Measurements from ENCODE around the gene OR51B2. TPM values are rescaled to one million over a fixed set of nuclear protein-coding genes. Genes with fewer than 3 reads are reported as not detected.
"Not testable (repeated sequence)": the region's sequence is repeated elsewhere in the genome, so short reads cannot be mapped to it uniquely, and the experiment has no call there.

The OR51B2 gene
- total RNA-seq, 1 experiment from 2014 or later = not detected

GRCh38 chr11:5301846-5302245 lies 22.3 kb downstream of the OR51B2 start, which contains the start of gene OR51B4:
Gene OR51B4, minus strand, starts transcription at chr11:5301946. Its CDS starts 0 bp downstream, at chr11:5301946.
- no peaks in the 10 kb centered on the region for H3K4me1 Mint-ChIP-seq (ENCODE audit: insufficient read depth, unreplicated experiment)
- no peaks in the 10 kb centered on the region for H3K36me3 Mint-ChIP-seq (ENCODE audit: insufficient read depth, unreplicated experiment)
- peaks cover 66% of the 10 kb centered on the region for H3K27me3 Mint-ChIP-seq (ENCODE audit: insufficient read depth, unreplicated experiment)
- intact Hi-C loops (cut with micrococcal nuclease) = no loop called here
- ChIA-PET POLR2A (no interaction called here), CTCF (interaction anchor here (0.6 kb wide), 1 partner anchor 11 kb away, joined by 3 read pairs; no protein-coding TSS in a partner anchor)
- no peak within 1 kb of the TSS for H3K4me3 Mint-ChIP-seq (ENCODE audit: unreplicated experiment)
- no peak for TF ChIP-seq CTCF (IDR thresholded peaks at IDR 0.05; ENCODE audit: unreplicated experiment)
- no peak for DNase-seq (ENCODE audit: unreplicated experiment)
- H3K9me3 Mint-ChIP-seq (ENCODE audit: unreplicated experiment) = no peaks in the 10 kb centered on the region
- H3K27ac Mint-ChIP-seq (ENCODE audit: low read depth, unreplicated experiment) = no peak within 1 kb of the TSS
- BruUV-seq (replicated peaks) = no TSS peak

GRCh38 chr11:5300251-5300650 lies 23.8 kb downstream of the OR51B2 start:
- no peak for DNase-seq (ENCODE audit: unreplicated experiment)
- TF ChIP-seq CTCF (IDR thresholded peaks at IDR 0.05; ENCODE audit: unreplicated experiment) = no peak
- BruUV-seq (replicated peaks) = no TSS peak
- POLR2A ChIA-PET = no interaction called here
- H3K27me3 Mint-ChIP-seq (ENCODE audit: insufficient read depth, unreplicated experiment) = peaks cover 80% of the 10 kb centered on the region
- H3K4me1 Mint-ChIP-seq (ENCODE audit: insufficient read depth, unreplicated experiment) = no peaks in the 10 kb centered on the region
- H3K4me3 Mint-ChIP-seq (ENCODE audit: unreplicated experiment) = no peak overlapping the region
- H3K9me3 Mint-ChIP-seq (ENCODE audit: unreplicated experiment) = no peaks in the 10 kb centered on the region
- intact Hi-C loops (cut with micrococcal nuclease) = no loop called here
- CTCF ChIA-PET = interaction anchor here (0.5 to 1.2 kb wide), 4 partner anchors 8 to 674 kb away, joined by 3 read pairs; no protein-coding TSS in a partner anchor
- H3K36me3 Mint-ChIP-seq (ENCODE audit: insufficient read depth, unreplicated experiment) = no peaks in the 10 kb centered on the region
- H3K27ac Mint-ChIP-seq (ENCODE audit: low read depth, unreplicated experiment) = no peak overlapping the region

- H3K4me1 Mint-ChIP-seq (ENCODE audit: insufficient read depth, unreplicated experiment) = no peaks in the 10 kb centered on the region
- no peaks in the 10 kb centered on the region for H3K9me3 Mint-ChIP-seq (ENCODE audit: unreplicated experiment)
- H3K27me3 Mint-ChIP-seq (ENCODE audit: insufficient read depth, unreplicated experiment) = peaks cover 73% of the 10 kb centered on the region
- no peaks in the 10 kb centered on the region for H3K36me3 Mint-ChIP-seq (ENCODE audit: insufficient read depth, unreplicated experiment)
- intact Hi-C loops (cut with micrococcal nuclease) = no loop called here
- CTCF ChIA-PET = interaction anchor here (0.5 to 0.6 kb wide), 3 partner anchors 10 to 870 kb away, joined by 3 to 4 read pairs (median 3); no protein-coding TSS in a partner anchor
- TF ChIP-seq CTCF (IDR thresholded peaks at IDR 0.05; ENCODE audit: unreplicated experiment) = no peak
- no peak overlapping the region for H3K4me3 Mint-ChIP-seq (ENCODE audit: unreplicated experiment)
- BruUV-seq (replicated peaks) = no TSS peak
- POLR2A ChIA-PET = interaction anchor here (0.6 kb wide), 1 partner anchor 54 kb away, joined by 3 read pairs; no protein-coding TSS in a partner anchor
- DNase-seq (ENCODE audit: unreplicated experiment) = no peak
- no peak overlapping the region for H3K27ac Mint-ChIP-seq (ENCODE audit: low read depth, unreplicated experiment)
Measured at GRCh38 chr11:5298451-5298850, 25.6 kb downstream of the OR51B2 start.

GRCh38 chr11:5297721-5298323 lies 26.3 kb downstream of the OR51B2 start:
- TF ChIP-seq CTCF (IDR thresholded peaks at IDR 0.05; ENCODE audit: unreplicated experiment) = no peak
- no peak for DNase-seq (ENCODE audit: unreplicated experiment)
- intact Hi-C loops (cut with micrococcal nuclease) = no loop called here
- no peaks in the 10 kb centered on the region for H3K36me3 Mint-ChIP-seq (ENCODE audit: insufficient read depth, unreplicated experiment)
- CTCF ChIA-PET = no interaction called here
- no peaks in the 10 kb centered on the region for H3K4me1 Mint-ChIP-seq (ENCODE audit: insufficient read depth, unreplicated experiment)
- H3K9me3 Mint-ChIP-seq (ENCODE audit: unreplicated experiment) = no peaks in the 10 kb centered on the region
- H3K4me3 Mint-ChIP-seq (ENCODE audit: unreplicated experiment) = no peak overlapping the region
- POLR2A ChIA-PET = interaction anchor here (0.6 kb wide), 1 partner anchor 55 kb away, joined by 3 read pairs; no protein-coding TSS in a partner anchor
- no peak overlapping the region for H3K27ac Mint-ChIP-seq (ENCODE audit: low read depth, unreplicated experiment)
- no TSS peak for BruUV-seq (replicated peaks)
- H3K27me3 Mint-ChIP-seq (ENCODE audit: insufficient read depth, unreplicated experiment) = peaks cover 73% of the 10 kb centered on the region

- DNase-seq (ENCODE audit: unreplicated experiment); H3K4me3 Mint-ChIP-seq (ENCODE audit: unreplicated experiment); BruUV-seq (replicated peaks); H3K27ac Mint-ChIP-seq (ENCODE audit: low read depth, unreplicated experiment); H3K4me1 Mint-ChIP-seq (ENCODE audit: insufficient read depth, unreplicated experiment); H3K36me3 Mint-ChIP-seq (ENCODE audit: insufficient read depth, unreplicated experiment); H3K9me3 Mint-ChIP-seq (ENCODE audit: unreplicated experiment); POLR2A ChIA-PET: not testable (repeated sequence)
- intact Hi-C loops (cut with micrococcal nuclease) = loop anchor here (5.0 kb wide), 1 partner anchor 667 kb away; no protein-coding TSS in a partner anchor
- CTCF ChIA-PET = interaction anchor here (0.6 to 1.1 kb wide), 2 partner anchors 9 to 169 kb away, joined by 3 read pairs; no protein-coding TSS in a partner anchor
- H3K27me3 Mint-ChIP-seq (ENCODE audit: insufficient read depth, unreplicated experiment) = peaks cover 40% of the 10 kb centered on the region
Measured at GRCh38 chr11:5294342-5294995, 29.6 kb downstream of the OR51B2 start.
